ENCODE results near the gene ZBTB44. TPM values are rescaled to one million over a fixed set of nuclear protein-coding genes. Genes with fewer than 3 reads are reported as not detected.

Gene ZBTB44
- total RNA-seq, 1 donor from 2014 or later, result 24.4 TPM

GRCh38 chr11:130217133-130218031 lies 97.3 kb downstream of the ZBTB44 start:
- no peak overlapping the region for H3K27ac ChIP-seq
- DNase-seq (ENCODE audit: low spot score in 2 of 2), result peak in 1 of 2 donors; percentile 43
- H3K27me3 ChIP-seq, result no peaks in the 10 kb centered on the region
- intact Hi-C loops (cut with DNase I), result loop anchor here (10.0 kb wide), 1 partner anchor 167 kb away; no protein-coding TSS in a partner anchor
- no peak for TF ChIP-seq CTCF (IDR thresholded peaks at IDR 0.05)
- H3K36me3 ChIP-seq, result no peaks in the 10 kb centered on the region
- H3K4me1 ChIP-seq, result no peaks in the 10 kb centered on the region
- H3K9me3 ChIP-seq, result no peaks in the 10 kb centered on the region
- no peak overlapping the region for H3K4me3 ChIP-seq

DNA sequence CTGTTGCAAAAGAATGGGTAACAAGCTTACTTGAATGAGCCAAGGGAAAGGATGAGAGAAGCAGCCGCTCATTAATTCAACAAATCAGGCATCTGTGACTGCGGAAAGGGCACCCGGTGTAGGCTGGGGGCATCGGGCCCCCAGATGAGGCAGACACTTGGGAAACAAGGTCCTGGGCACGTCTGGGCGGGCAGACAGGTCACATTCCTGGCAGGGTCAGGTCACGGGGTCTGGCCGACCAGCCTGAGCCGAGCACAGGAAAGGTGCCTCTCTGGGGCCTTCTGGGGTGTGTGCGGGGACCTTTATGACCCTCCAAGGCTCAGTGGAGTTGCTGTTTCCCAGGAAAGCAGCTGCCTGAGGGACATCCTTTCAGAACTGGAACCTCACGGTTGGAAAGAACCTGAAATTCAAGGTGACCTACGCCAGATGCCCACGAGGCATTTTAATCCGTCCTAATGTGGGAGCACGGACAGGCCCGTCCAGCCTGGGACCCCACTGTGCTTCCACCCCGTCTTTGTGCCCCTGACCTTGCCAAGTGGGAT lies 98.1 kb downstream of the ZBTB44 start:
- no peaks in the 10 kb centered on the region for H3K9me3 ChIP-seq
- no peaks in the 10 kb centered on the region for H3K4me1 ChIP-seq
- no peak for TF ChIP-seq CTCF (IDR thresholded peaks at IDR 0.05)
- DNase-seq (ENCODE audit: low spot score in 2 of 2), result peak in 1 of 2 donors; percentile 45
- no peak overlapping the region for H3K4me3 ChIP-seq
- H3K27ac ChIP-seq, result no peak overlapping the region
- intact Hi-C loops (cut with DNase I), result loop anchor here (10.0 kb wide), 1 partner anchor 168 kb away; no protein-coding TSS in a partner anchor
- no peaks in the 10 kb centered on the region for H3K36me3 ChIP-seq
- H3K27me3 ChIP-seq, result no peaks in the 10 kb centered on the region

DNA sequence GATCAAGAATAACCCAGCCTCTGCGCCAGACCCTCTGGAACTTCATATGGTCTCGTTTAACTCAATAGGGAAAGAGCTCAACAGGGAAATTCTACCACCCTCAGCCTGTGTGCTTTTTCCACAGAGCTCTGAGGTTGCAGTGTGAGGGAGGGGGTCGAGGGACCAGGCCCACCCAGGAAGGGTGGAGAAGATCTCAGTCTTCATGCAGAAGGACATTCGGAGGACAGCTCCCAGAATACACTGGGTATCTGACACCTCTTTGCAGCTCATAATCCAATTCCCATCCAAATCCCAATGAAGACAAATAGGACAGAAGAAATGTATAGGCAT lies 98.5 kb downstream of the ZBTB44 start:
- intact Hi-C loops (cut with DNase I), result loop anchor here (10.0 kb wide), 1 partner anchor 169 kb away; no protein-coding TSS in a partner anchor
- TF ChIP-seq CTCF (IDR thresholded peaks at IDR 0.05), result no peak
- Histone ChIP-seq H3K9me3 (no peaks in the 10 kb centered on the region), H3K27ac (no peak overlapping the region), H3K36me3 (no peaks in the 10 kb centered on the region), H3K27me3 (no peaks in the 10 kb centered on the region), H3K4me1 (no peaks in the 10 kb centered on the region), H3K4me3 (no peak overlapping the region)
- DNase-seq (ENCODE audit: low spot score in 2 of 2), result peak in 1 of 2 donors; percentile 25

DNA sequence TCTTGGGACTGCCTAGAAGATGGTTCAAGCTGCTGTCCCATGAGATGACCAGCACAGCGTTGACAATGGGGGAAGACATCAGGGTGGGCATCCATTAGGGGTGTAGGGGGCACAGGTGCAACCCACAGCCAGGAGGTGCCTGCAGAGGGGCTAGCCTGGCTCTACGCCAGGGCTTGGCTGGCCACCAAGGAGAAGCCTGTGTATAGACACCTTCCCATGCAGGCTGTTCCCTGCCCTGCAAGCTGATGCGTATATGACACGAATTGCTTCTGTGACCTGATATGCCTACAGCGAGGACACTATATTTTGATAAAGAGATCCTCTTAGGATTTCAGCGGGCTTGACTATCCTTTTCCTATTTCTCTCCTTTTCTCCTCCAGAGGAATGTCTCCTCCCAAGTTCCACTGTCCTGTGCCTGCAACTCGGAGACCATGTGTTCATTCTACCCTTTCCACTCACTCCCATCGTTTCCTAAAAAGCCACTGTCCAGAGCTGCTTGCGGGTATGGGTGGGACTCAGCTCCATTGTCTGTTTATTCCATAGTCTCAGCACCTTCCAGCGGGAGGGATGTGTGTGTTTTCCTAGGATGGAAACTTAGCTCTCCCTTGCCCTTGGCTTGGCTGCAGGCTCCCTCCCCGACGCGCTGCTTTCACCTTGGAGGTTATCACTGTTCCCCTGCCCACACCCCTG lies 99.0 kb downstream of the ZBTB44 start:
- peak in 1 of 2 donors; percentile 42 for DNase-seq (ENCODE audit: low spot score in 2 of 2)

More for the DNA sequence above, 99.0 kb downstream of the ZBTB44 start:
- Histone ChIP-seq H3K36me3 (no peaks in the 10 kb centered on the region), H3K27ac (no peak overlapping the region), H3K9me3 (no peaks in the 10 kb centered on the region), H3K27me3 (no peaks in the 10 kb centered on the region), H3K4me3 (no peak overlapping the region), H3K4me1 (no peaks in the 10 kb centered on the region)
- intact Hi-C loops (cut with DNase I), result loop anchor here (10.0 kb wide), 1 partner anchor 169 kb away; no protein-coding TSS in a partner anchor
- no peak for TF ChIP-seq CTCF (IDR thresholded peaks at IDR 0.05)

Measured in ascending aorta (tissue), 2 donors.